ENCODE results near the gene FGFBP1. TPM values are rescaled to one million over a fixed set of nuclear protein-coding genes. Genes with fewer than 3 reads are reported as not detected.

Gene FGFBP1
- total and polyA plus RNA-seq, 7 donors, result 0.08 TPM; not detected in 6

DNA sequence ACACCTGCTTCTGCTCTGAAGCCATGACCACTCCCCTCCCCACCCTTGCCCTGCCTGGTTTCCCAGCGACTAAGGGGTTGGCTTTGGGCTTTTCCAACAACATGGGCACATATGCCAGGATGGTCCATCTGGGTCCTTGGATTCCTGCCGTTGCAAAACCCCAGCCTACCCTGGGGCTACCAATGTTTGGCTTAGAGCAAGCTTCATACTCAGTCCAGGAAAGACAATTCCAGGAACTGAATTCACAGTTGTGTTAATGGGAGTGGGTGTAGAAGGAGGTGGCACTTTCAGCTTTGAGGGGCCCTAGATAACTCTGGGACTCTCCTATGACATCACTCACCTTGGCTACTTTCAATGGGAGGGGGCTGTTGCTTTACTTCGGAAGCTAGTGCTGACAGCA is 9.0 kb downstream of the FGFBP1 start:
- 23 to 26% (median 23%) methylated on average over 3 of the region's 3 CpGs for WGBS, 3 donors
- H3K9me3 ChIP-seq, result no peaks in the 10 kb centered on the region
- H3K4me3 ChIP-seq, result no peak overlapping the region
- H3K4me1 ChIP-seq, result no peaks in the 10 kb centered on the region
- peaks cover 0 to 2% (median 0%) of the 10 kb centered on the region in 3 donors for H3K27me3 ChIP-seq (ENCODE audit: insufficient read depth in 3 of 3, low read length in 2 of 3)
- DNase-seq (no peak), ATAC-seq (no peak)
- TF ChIP-seq, protein P1, sequence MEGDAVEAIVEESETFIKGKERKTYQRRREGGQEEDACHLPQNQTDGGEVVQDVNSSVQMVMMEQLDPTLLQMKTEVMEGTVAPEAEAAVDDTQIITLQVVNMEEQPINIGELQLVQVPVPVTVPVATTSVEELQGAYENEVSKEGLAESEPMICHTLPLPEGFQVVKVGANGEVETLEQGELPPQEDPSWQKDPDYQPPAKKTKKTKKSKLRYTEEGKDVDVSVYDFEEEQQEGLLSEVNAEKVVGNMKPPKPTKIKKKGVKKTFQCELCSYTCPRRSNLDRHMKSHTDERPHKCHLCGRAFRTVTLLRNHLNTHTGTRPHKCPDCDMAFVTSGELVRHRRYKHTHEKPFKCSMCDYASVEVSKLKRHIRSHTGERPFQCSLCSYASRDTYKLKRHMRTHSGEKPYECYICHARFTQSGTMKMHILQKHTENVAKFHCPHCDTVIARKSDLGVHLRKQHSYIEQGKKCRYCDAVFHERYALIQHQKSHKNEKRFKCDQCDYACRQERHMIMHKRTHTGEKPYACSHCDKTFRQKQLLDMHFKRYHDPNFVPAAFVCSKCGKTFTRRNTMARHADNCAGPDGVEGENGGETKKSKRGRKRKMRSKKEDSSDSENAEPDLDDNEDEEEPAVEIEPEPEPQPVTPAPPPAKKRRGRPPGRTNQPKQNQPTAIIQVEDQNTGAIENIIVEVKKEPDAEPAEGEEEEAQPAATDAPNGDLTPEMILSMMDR (IDR thresholded peaks at IDR 0.05), result no peak
- intact Hi-C loops (cut with DNase I), result no loop called here
- no peak overlapping the region for H3K27ac ChIP-seq
- H3K36me3 ChIP-seq (ENCODE audit: insufficient read depth in 1 of 2, low read depth in 1 of 2), result no peaks in the 10 kb centered on the region

DNA sequence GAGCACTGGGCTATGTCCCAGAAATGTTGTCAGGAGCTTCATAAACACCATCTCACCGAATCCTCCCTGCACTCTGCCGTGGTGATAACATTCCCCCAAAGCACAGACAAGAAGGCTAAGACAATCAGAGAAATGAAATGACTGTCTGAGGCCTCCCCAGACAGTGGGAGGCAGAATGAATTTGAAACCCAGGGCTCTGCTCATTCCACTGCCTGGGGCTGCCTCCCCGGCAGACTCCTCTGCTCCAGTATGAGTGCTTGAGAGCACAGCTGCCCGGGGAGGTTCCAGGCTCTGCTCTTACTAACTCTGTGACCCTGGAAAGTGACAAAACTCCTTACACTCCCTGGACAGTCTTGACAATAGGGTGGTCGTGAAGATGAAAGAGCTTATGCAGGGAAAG is 9.7 kb downstream of the FGFBP1 start:
- Histone ChIP-seq H3K27ac (no peak overlapping the region), H3K4me1 (no peaks in the 10 kb centered on the region), H3K4me3 (no peak overlapping the region), H3K9me3 (no peaks in the 10 kb centered on the region), H3K36me3 (ENCODE audit: insufficient read depth in 1 of 2, low read depth in 1 of 2) (no peaks in the 10 kb centered on the region), H3K27me3 (ENCODE audit: insufficient read depth in 3 of 3, low read length in 2 of 3) (peaks cover 0 to 2% (median 0%) of the 10 kb centered on the region in 3 donors)
- 48 to 53% (median 53%) methylated on average over 5 of the region's 5 CpGs for WGBS, 3 donors
- TF ChIP-seq, protein P1 (IDR thresholded peaks at IDR 0.05), result no peak
- intact Hi-C loops (cut with DNase I), result no loop called here
- no peak for ATAC-seq
- no peak for DNase-seq

DNA sequence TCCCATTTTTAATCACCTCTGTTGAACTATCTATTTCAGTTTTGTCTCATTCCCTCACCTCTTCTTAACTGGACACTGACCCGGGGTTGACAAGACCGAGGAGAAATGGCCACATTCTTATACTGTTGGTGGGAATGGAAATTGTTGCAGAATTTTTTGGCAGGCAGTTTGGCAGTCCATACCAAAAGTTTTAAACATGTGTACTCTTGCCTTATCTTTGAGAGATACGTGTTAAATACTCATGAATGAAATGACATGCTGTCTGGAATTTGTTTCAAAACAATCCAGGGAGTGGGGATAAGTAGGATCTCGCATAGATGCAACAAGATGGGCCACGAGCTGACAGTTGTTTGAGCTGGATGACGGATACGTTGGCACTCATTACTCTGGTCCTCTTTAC is 12.1 kb downstream of the FGFBP1 start:
- ATAC-seq (no peak), DNase-seq (no peak)
- intact Hi-C loops (cut with DNase I), result no loop called here
- Histone ChIP-seq H3K27me3 (ENCODE audit: insufficient read depth in 3 of 3, low read length in 2 of 3) (peaks cover 0 to 3% (median 0%) of the 10 kb centered on the region in 3 donors), H3K9me3 (no peaks in the 10 kb centered on the region), H3K4me3 (no peak overlapping the region), H3K27ac (no peak overlapping the region), H3K36me3 (ENCODE audit: insufficient read depth in 1 of 2, low read depth in 1 of 2) (no peaks in the 10 kb centered on the region), H3K4me1 (no peaks in the 10 kb centered on the region)
- TF ChIP-seq, protein P1 (IDR thresholded peaks at IDR 0.05), result no peak
- 61 to 67% (median 64%) methylated on average over 7 of the region's 7 CpGs for WGBS, 3 donors

DNA sequence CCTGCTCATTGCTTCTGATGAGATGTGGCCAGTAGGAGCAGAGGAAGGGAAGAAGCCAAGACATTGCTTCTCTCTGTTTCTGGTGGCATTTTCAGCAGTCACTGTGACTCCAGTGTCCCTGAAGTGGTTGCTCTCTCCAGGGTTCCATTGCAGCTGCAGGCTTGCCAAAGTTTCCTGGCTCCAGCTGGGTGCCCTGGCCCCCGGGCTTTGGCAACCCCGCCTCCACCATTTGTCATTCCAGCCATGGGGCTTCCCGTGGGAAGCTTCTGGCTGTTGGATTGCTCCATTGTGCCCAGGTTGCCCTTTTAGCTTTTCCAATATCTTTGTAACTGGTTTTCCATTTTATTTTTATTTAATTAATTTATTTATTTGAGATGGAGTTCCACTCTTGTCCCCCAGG is 12.7 kb downstream of the FGFBP1 start:
- Histone ChIP-seq H3K9me3 (no peaks in the 10 kb centered on the region), H3K4me1 (no peaks in the 10 kb centered on the region), H3K27me3 (ENCODE audit: insufficient read depth in 3 of 3, low read length in 2 of 3) (peaks cover 0 to 4% (median 0%) of the 10 kb centered on the region in 3 donors), H3K4me3 (no peak overlapping the region), H3K36me3 (ENCODE audit: insufficient read depth in 1 of 2, low read depth in 1 of 2) (no peaks in the 10 kb centered on the region), H3K27ac (no peak overlapping the region)
- intact Hi-C loops (cut with DNase I), result no loop called here
- ATAC-seq, result no peak
- TF ChIP-seq, protein P1 (IDR thresholded peaks at IDR 0.05), result no peak
- 20 to 50% (median 42%) methylated on average over 3 of the region's 3 CpGs for WGBS, 3 donors
- no peak for DNase-seq

DNA sequence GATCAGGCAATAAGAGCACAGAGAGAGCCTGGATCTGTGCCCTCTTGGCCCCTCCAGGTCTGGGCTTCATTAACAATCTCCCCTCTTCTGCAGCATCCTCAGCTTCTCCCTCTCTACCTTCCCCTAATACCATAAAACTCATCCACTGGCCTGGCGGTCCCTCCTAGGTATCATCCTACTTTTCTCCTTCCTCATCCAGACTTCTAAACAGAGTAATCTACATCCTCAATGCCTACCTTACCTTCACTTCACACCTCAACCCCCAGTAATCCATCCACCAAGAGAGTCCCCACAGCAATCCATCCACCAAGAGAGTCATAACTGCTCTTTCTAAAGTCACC is 17.0 kb downstream of the FGFBP1 start:
- H3K9me3 ChIP-seq, result no peaks in the 10 kb centered on the region
- no peaks in the 10 kb centered on the region for H3K36me3 ChIP-seq (ENCODE audit: insufficient read depth in 1 of 2, low read depth in 1 of 2)
- DNase-seq (no peak), ATAC-seq (no peak)
- 92 to 100% (median 95%) methylated on average over 1 of the region's 1 CpG for WGBS, 3 donors
- intact Hi-C loops (cut with DNase I), result no loop called here
- peaks cover 0 to 4% (median 0%) of the 10 kb centered on the region in 3 donors for H3K27me3 ChIP-seq (ENCODE audit: insufficient read depth in 3 of 3, low read length in 2 of 3)
- TF ChIP-seq, protein P1 (IDR thresholded peaks at IDR 0.05), result no peak
- no peak overlapping the region for H3K4me3 ChIP-seq
- no peak overlapping the region for H3K27ac ChIP-seq
- H3K4me1 ChIP-seq, result no peaks in the 10 kb centered on the region
